ENCODE measurements around the gene DOCK8. TPM values are rescaled to one million over a fixed set of nuclear protein-coding genes. Genes with fewer than 3 reads are reported as not detected.
A peak's percentile ranks its signal among the peaks of the same experiment; 100 is the strongest.

Gene DOCK8
- total RNA-seq, 1 experiment from 2014 or later = 39.1 TPM

DNA sequence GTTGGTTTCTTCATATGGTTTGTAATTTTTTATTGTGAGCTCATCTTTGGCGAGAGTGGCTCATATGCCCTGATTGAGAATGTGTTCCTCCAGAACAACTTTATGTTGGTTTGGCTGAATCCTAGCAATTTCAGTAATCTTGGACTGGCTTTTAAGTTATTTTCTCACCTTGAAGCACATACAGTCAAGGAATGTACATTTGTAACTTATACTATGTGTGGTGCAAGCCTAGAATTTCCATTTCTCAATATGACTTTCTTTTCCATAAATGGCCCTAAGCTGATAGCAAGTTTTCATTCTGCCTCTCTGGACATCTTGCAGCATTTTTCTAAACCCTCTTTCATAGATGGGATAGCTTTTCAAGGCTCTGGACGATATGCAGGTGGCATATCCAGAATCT, 247.5 kb downstream of the DOCK8 start:
- H4K20me1 ChIP-seq (ENCODE audit: insufficient read depth, low read depth, low read length) = no peaks in the 10 kb centered on the region
- DNase-seq = no peak
- H3K4me1 ChIP-seq (ENCODE audit: low read length) = peaks cover 8% of the 10 kb centered on the region
- no peak overlapping the region for H3K4me2 ChIP-seq (ENCODE audit: low read depth, low read length, poor library complexity, severe bottlenecking)
- H3K36me3 ChIP-seq (ENCODE audit: insufficient read depth, low read length) = peaks cover 3% of the 10 kb centered on the region; the same call in 1 of the 2 replicates
- no peak overlapping the region for H3K27ac ChIP-seq (ENCODE audit: low read length)
- H3K79me2 ChIP-seq (ENCODE audit: low read length) = no peaks in the 10 kb centered on the region
- H3K9me2 ChIP-seq (replicated peaks; ENCODE audit: insufficient read depth, low read length) = no peaks in the 10 kb centered on the region; the same call in 1 of the 2 replicates
- H3K9ac ChIP-seq (ENCODE audit: low read length) = no peak overlapping the region
- no peaks in the 10 kb centered on the region for H3K9me3 ChIP-seq (ENCODE audit: low read length)
- H3K4me3 ChIP-seq (ENCODE audit: low read length) = no peak overlapping the region
- H2AFZ ChIP-seq (ENCODE audit: low read length) = no peak overlapping the region
- no peaks in the 10 kb centered on the region for H3K27me3 ChIP-seq (ENCODE audit: low read length)

DNA sequence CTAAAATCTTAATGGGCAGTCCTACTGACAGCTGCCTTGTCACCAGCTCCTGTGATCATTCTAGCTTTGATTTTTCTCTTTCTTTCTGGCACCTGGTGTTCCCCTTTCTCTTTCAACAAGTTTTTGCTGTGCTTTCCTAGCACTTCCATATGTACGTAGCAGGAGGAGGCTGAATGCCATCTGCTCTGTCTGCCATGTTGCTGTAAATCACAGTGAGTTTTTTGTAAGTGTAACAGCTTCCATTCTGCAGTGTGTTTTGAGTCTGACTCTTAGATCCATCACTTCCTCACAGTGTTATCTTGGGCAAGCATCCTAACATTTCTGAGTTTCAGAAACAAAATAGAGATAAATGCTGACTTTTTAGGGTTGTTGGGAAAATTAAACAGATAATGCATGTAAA, 247.9 kb downstream of the DOCK8 start:
- Histone ChIP-seq H3K4me3 (ENCODE audit: low read length) (no peak overlapping the region), H2AFZ (ENCODE audit: low read length) (no peak overlapping the region), H3K79me2 (ENCODE audit: low read length) (no peaks in the 10 kb centered on the region), H3K9ac (ENCODE audit: low read length) (no peak overlapping the region), H3K4me1 (ENCODE audit: low read length) (peaks cover 8% of the 10 kb centered on the region), H3K4me2 (ENCODE audit: low read depth, low read length, poor library complexity, severe bottlenecking) (no peak overlapping the region), H3K9me3 (ENCODE audit: low read length) (no peaks in the 10 kb centered on the region), H4K20me1 (ENCODE audit: insufficient read depth, low read depth, low read length) (no peaks in the 10 kb centered on the region), H3K27ac (ENCODE audit: low read length) (no peak overlapping the region), H3K27me3 (ENCODE audit: low read length) (no peaks in the 10 kb centered on the region), H3K36me3 (ENCODE audit: insufficient read depth, low read length) (peaks cover 3% of the 10 kb centered on the region; the same call in 1 of the 2 replicates), H3K9me2 (replicated peaks; ENCODE audit: insufficient read depth, low read length) (no peaks in the 10 kb centered on the region; the same call in 1 of the 2 replicates)
- DNase-seq = no peak

DNA sequence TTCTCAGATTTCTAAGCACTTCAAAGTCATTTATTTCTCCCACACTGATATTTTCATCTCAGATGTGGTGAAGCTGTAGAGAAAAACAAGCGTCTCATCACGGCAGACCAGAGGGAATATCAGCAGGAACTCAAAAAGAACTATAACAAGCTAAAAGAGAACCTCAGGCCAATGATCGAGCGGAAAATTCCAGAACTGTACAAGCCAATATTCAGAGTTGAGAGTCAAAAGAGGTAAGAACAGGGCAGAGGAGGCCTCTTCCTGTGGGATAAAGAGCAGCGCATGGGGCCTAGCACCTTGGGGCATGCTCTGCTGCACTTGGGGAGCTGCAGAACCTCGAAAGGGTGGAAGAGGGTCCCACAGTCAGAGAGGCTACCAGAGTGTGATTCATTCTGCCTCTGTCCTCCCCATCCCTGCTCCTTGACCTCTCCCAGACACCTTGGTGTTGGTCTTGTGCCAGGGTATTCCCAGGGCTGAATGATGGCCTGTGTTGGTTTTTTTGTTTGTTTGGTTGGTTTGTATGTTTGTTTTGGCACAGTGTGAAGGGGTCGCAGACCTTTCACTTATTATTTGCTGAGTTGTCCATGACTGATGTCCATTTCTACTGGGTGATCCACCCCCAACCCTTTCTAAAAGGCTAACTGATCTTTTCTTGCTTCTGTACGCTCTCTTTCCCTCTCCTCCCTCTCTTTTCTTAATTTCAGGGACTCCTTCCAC, 248.9 kb downstream of the DOCK8 start:
- Histone ChIP-seq H3K27me3 (ENCODE audit: low read length) (no peaks in the 10 kb centered on the region), H3K4me3 (ENCODE audit: low read length) (no peak overlapping the region), H3K79me2 (ENCODE audit: low read length) (no peaks in the 10 kb centered on the region), H3K36me3 (ENCODE audit: insufficient read depth, low read length) (peaks cover 3% of the 10 kb centered on the region; the same call in 1 of the 2 replicates), H3K9ac (ENCODE audit: low read length) (no peak overlapping the region), H4K20me1 (ENCODE audit: insufficient read depth, low read depth, low read length) (no peaks in the 10 kb centered on the region), H3K9me2 (replicated peaks; ENCODE audit: insufficient read depth, low read length) (no peaks in the 10 kb centered on the region; the same call in 1 of the 2 replicates), H3K4me1 (ENCODE audit: low read length) (peaks cover 13% of the 10 kb centered on the region), H3K4me2 (ENCODE audit: low read depth, low read length, poor library complexity, severe bottlenecking) (no peak overlapping the region), H2AFZ (ENCODE audit: low read length) (no peak overlapping the region), H3K27ac (ENCODE audit: low read length) (no peak overlapping the region), H3K9me3 (ENCODE audit: low read length) (no peaks in the 10 kb centered on the region)
- no peak for DNase-seq

DNA sequence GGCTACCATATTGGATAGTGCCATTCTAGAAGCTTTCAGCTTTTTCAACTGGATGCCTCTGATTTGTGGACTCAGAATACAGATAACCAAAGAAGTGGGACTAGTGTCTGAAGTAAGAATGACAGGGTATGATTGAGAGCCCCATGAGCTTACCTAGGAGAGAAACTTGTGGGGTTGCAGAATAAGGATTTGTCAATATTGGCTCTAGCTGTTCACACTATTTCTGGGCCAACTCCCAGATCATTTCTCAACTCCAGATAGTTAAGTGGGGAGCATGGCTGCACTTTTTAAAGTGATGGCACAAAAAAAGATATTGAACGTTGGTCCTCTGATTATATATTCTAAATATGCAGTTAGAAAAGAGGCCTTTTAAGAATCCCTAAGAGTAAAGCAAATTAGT, 252.1 kb downstream of the DOCK8 start:
- H4K20me1 ChIP-seq (ENCODE audit: insufficient read depth, low read depth, low read length) = no peaks in the 10 kb centered on the region
- H3K9me3 ChIP-seq (ENCODE audit: low read length) = no peaks in the 10 kb centered on the region
- H3K9me2 ChIP-seq (replicated peaks; ENCODE audit: insufficient read depth, low read length) = no peaks in the 10 kb centered on the region; the same call in 1 of the 2 replicates
- H3K4me2 ChIP-seq (ENCODE audit: low read depth, low read length, poor library complexity, severe bottlenecking) = no peak overlapping the region
- peak overlapping the region; percentile 2; the same call in 1 of the 2 replicates for H3K27ac ChIP-seq (ENCODE audit: low read length)
- peaks cover 13% of the 10 kb centered on the region; the same call in 1 of the 2 replicates for H3K79me2 ChIP-seq (ENCODE audit: low read length)
- H3K27me3 ChIP-seq (ENCODE audit: low read length) = no peaks in the 10 kb centered on the region
- H3K9ac ChIP-seq (ENCODE audit: low read length) = no peak overlapping the region
- no peak overlapping the region for H2AFZ ChIP-seq (ENCODE audit: low read length)
- peaks cover 30% of the 10 kb centered on the region for H3K4me1 ChIP-seq (ENCODE audit: low read length)
- peaks cover 3% of the 10 kb centered on the region; the same call in 1 of the 2 replicates for H3K36me3 ChIP-seq (ENCODE audit: insufficient read depth, low read length)
- DNase-seq = no peak
- H3K4me3 ChIP-seq (ENCODE audit: low read length) = no peak overlapping the region

DNA sequence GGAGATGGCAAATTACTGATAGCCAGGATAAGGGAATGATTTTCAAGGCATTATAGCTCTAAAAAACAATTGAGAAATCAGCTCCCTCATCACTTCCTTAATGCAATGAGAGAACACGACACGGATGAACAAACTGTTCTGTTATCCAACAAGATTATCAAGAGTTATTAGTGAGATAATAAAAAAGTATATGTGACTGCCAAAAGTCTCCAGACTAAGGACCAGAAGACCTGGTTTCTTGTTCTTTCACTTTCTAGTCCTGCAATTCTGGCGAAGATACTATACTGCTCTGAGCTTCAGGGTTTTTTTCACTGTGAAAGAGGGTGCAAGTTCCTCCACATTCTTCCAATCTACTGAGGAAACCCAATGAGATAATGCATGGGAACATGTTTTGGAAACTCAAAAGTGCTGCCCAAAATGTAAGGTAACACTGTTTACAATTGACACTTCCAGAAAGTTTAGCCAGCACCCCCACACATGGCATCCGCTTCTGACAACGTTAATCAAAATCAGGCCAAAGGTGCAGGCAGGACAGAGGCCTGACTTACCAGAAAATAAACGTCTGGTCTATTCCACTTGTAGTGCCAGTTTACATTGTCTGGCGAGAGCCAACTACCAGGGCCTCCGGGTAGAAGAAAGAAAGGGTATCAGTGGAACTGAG, 254.2 kb downstream of the DOCK8 start:
- peak overlapping the region; percentile 73 for H3K4me3 ChIP-seq (ENCODE audit: low read length)
- DNase-seq = peak; percentile 71
- no peaks in the 10 kb centered on the region for H3K9me3 ChIP-seq (ENCODE audit: low read length)
- H3K27ac ChIP-seq (ENCODE audit: low read length) = peak overlapping the region; percentile 91
- H3K4me2 ChIP-seq (ENCODE audit: low read depth, low read length, poor library complexity, severe bottlenecking) = peak overlapping the region; percentile 83
- H2AFZ ChIP-seq (ENCODE audit: low read length) = peak overlapping the region; percentile 4
- no peaks in the 10 kb centered on the region; the same call in 1 of the 2 replicates for H3K9me2 ChIP-seq (replicated peaks; ENCODE audit: insufficient read depth, low read length)
- no peaks in the 10 kb centered on the region for H4K20me1 ChIP-seq (ENCODE audit: insufficient read depth, low read depth, low read length)
- peaks cover 3% of the 10 kb centered on the region; the same call in 1 of the 2 replicates for H3K36me3 ChIP-seq (ENCODE audit: insufficient read depth, low read length)
- peak overlapping the region; percentile 78 for H3K9ac ChIP-seq (ENCODE audit: low read length)
- H3K27me3 ChIP-seq (ENCODE audit: low read length) = no peaks in the 10 kb centered on the region
- H3K79me2 ChIP-seq (ENCODE audit: low read length) = peaks cover 13% of the 10 kb centered on the region; the same call in 1 of the 2 replicates
- peaks cover 30% of the 10 kb centered on the region for H3K4me1 ChIP-seq (ENCODE audit: low read length)

DNA sequence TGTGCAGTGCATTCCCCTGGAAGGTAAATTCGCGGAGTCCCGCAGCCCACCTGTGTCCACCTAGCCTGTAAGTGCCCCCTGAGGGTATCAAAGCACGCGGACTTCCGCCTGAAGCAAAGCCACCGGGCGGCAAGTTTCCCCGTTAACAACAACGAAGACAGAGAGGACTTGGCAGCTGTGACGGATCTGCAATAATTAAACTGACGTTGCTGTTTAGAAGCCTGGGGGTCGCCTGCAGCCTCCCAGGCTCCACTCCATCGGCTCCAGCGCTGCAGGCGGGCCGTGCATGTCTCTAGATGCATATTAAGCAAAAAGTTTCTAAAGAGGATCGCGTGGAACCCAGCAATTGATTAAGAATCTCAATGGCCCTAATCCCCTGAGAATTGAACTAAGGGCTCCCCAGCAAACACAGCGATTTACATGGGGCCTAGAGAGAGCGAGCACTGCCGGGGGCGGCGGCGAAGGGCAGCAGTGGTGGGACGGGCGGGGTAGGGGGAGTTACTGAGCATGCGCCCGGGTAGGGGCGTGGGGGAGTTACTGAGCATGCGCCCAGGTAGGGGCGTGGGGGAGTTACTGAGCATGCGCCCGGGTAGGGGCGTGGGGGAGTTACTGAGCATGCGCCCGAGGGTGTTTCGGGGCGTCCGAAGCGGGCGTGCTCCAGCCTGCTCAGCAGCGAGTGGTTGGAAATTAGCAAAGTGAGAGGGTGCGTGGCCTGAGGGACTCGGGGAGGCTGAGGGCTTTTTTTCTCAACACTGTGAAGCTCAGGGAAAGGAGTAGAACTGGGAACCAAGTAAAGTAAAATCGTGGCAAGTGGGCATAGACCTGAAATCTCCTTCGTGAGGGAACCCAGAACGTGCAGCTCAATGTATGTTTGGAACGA, 255.2 kb downstream of the DOCK8 start:
- no peaks in the 10 kb centered on the region for H4K20me1 ChIP-seq (ENCODE audit: insufficient read depth, low read depth, low read length)
- H3K9me2 ChIP-seq (replicated peaks; ENCODE audit: insufficient read depth, low read length) = no peaks in the 10 kb centered on the region; the same call in 1 of the 2 replicates
- no peaks in the 10 kb centered on the region for H3K27me3 ChIP-seq (ENCODE audit: low read length)
- peak overlapping the region; percentile 73 for H3K4me3 ChIP-seq (ENCODE audit: low read length)
- no peaks in the 10 kb centered on the region for H3K36me3 ChIP-seq (ENCODE audit: insufficient read depth, low read length)
- H3K4me1 ChIP-seq (ENCODE audit: low read length) = peaks cover 30% of the 10 kb centered on the region
- H3K79me2 ChIP-seq (ENCODE audit: low read length) = peaks cover 13% of the 10 kb centered on the region; the same call in 1 of the 2 replicates
- H3K9me3 ChIP-seq (ENCODE audit: low read length) = no peaks in the 10 kb centered on the region
- H2AFZ ChIP-seq (ENCODE audit: low read length) = peak overlapping the region; percentile 84
- H3K27ac ChIP-seq (ENCODE audit: low read length) = peak overlapping the region; percentile 91
- peak overlapping the region; percentile 82 for H3K9ac ChIP-seq (ENCODE audit: low read length)
- peak; percentile 98 for DNase-seq
- peak overlapping the region; percentile 83 for H3K4me2 ChIP-seq (ENCODE audit: low read depth, low read length, poor library complexity, severe bottlenecking)

DNA sequence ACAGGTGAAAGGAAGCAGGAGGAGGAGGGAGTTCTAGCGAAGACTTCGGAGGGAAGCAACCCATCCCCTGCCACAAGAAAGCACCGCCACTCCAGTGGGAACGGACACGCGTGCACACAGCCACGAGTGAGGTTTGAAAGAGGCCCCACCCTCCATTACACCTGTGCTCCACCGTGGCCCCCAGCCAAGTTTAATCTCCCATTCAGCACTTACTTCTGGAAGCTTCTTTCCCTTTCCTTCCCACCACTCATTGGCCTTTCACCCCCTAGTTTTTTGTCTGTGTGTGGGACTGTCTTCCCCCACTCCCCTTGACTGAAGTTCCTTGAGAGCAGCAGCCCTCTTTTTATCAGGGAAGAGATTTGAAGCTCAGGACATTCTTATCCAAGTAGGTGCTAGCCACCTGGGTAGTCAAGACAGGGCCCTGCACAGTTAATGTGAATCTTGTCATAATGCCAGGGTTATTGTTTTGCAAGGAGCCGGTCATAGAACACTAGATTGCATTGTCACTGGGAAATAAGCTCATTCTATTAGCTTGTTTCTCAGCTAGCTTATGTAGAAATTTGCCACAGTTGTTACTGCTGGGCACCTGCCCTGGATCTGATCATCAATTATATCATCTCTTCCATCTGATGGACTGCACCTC, 256.0 kb downstream of the DOCK8 start:
- H3K4me1 ChIP-seq (ENCODE audit: low read length) = peaks cover 30% of the 10 kb centered on the region
- H2AFZ ChIP-seq (ENCODE audit: low read length) = peak overlapping the region; percentile 71; the same call in 1 of the 2 replicates
- no peaks in the 10 kb centered on the region for H3K36me3 ChIP-seq (ENCODE audit: insufficient read depth, low read length)
- peak overlapping the region; percentile 82 for H3K9ac ChIP-seq (ENCODE audit: low read length)
- peak overlapping the region; percentile 73 for H3K4me3 ChIP-seq (ENCODE audit: low read length)
- no peak for DNase-seq
- no peaks in the 10 kb centered on the region for H3K27me3 ChIP-seq (ENCODE audit: low read length)
- no peaks in the 10 kb centered on the region; the same call in 1 of the 2 replicates for H3K9me2 ChIP-seq (replicated peaks; ENCODE audit: insufficient read depth, low read length)
- H3K27ac ChIP-seq (ENCODE audit: low read length) = no peak overlapping the region
- no peaks in the 10 kb centered on the region for H4K20me1 ChIP-seq (ENCODE audit: insufficient read depth, low read depth, low read length)
- no peaks in the 10 kb centered on the region for H3K9me3 ChIP-seq (ENCODE audit: low read length)
- peaks cover 13% of the 10 kb centered on the region; the same call in 1 of the 2 replicates for H3K79me2 ChIP-seq (ENCODE audit: low read length)
- H3K4me2 ChIP-seq (ENCODE audit: low read depth, low read length, poor library complexity, severe bottlenecking) = peak overlapping the region; percentile 83

Measured in Karpas-422 (cell line).